Osteoblast (primary cell): ENCODE results near the gene CAMTA1. TPM values are rescaled to one million over a fixed set of nuclear protein-coding genes. Genes with fewer than 3 reads are reported as not detected.

Experiments used
- DNase-seq: peaks from one replicate; pipeline ENCODE4 v3.0.0; 2011; ENCODE audit warnings: low spot score, mixed read lengths; ENCODE audit not compliant: insufficient read length; ENCODE audit errors: missing footprints
- H2AFZ ChIP-seq: 2 replicates; pipeline ENCODE4 v1.6.0; 2011; ENCODE audit warnings: mild to moderate bottlenecking, low read length
- H3K27ac ChIP-seq: 2 replicates; pipeline ENCODE4 v1.5.1; 2011; ENCODE audit warnings: mild to moderate bottlenecking, low read depth, low read length, moderate library complexity
- H3K27me3 ChIP-seq: 2 replicates; pipeline ENCODE4 v1.6.0; 2012; ENCODE audit warnings: mild to moderate bottlenecking, control low read depth, inconsistent platforms, low read length, moderate library complexity; ENCODE audit not compliant: insufficient read depth
- H3K36me3 ChIP-seq: 2 replicates; pipeline ENCODE4 v1.5.1; 2011; ENCODE audit warnings: mild to moderate bottlenecking, low read length, control low read depth, moderate library complexity; ENCODE audit not compliant: insufficient read depth
- H3K4me1 ChIP-seq: 2 replicates; pipeline ENCODE4 v1.5.1; 2011; ENCODE audit warnings: mild to moderate bottlenecking, low read length, control low read depth, moderate library complexity; ENCODE audit not compliant: insufficient read depth
- H3K4me2 ChIP-seq: 2 replicates; pipeline ENCODE4 v1.6.0; 2011; ENCODE audit warnings: mild to moderate bottlenecking, low read length; ENCODE audit not compliant: insufficient read depth
- H3K4me3 ChIP-seq: fragments of 200-600 bp; sonication (generic); 3 replicates; pipeline ENCODE4 v1.5.1; 2012; ENCODE audit warnings: mild to moderate bottlenecking, low read length, inconsistent platforms; ENCODE audit not compliant: insufficient read depth
- H3K79me2 ChIP-seq: 2 replicates; pipeline ENCODE4 v1.6.0; 2012; ENCODE audit warnings: mild to moderate bottlenecking, low read length, control low read depth, inconsistent platforms; ENCODE audit not compliant: insufficient read depth
- H3K9me3 ChIP-seq: 2 replicates; pipeline ENCODE4 v1.5.1; 2011; ENCODE audit warnings: low read depth, low read length, control low read depth
- H4K20me1 ChIP-seq: 2 replicates; pipeline ENCODE4 v1.6.0; 2012; ENCODE audit warnings: mild to moderate bottlenecking, low read length, control low read depth; ENCODE audit not compliant: insufficient read depth
- total RNA-seq: library from RNA; depleted of rRNA; stranded (reverse); fragments of >200 nt; gene quantifications from 2 replicates; pipeline ENCODE4 v1.2.3, GENCODE V29; 2012
- TF ChIP-seq, protein P1 (sequence below): IDR thresholded peaks from 2 replicates; pipeline ENCODE4 v1.5.1; 2011; ENCODE audit warnings: mild to moderate bottlenecking, low read depth, low read length, moderate library complexity; ENCODE audit errors: extremely low read depth

CAMTA1 gene
- total RNA-seq, 1 donor, result 47.4 TPM

- Histone ChIP-seq H3K4me1 (no peaks in the 10 kb centered on the region), H3K9me3 (no peaks in the 10 kb centered on the region), H3K79me2 (no peaks in the 10 kb centered on the region), H3K4me3 (no peak overlapping the region), H2AFZ (no peak overlapping the region), H3K36me3 (no peaks in the 10 kb centered on the region), H3K27ac (no peak overlapping the region), H3K4me2 (no peak overlapping the region), H4K20me1 (no peaks in the 10 kb centered on the region), H3K27me3 (peaks cover 3% of the 10 kb centered on the region)
- TF ChIP-seq, protein P1, sequence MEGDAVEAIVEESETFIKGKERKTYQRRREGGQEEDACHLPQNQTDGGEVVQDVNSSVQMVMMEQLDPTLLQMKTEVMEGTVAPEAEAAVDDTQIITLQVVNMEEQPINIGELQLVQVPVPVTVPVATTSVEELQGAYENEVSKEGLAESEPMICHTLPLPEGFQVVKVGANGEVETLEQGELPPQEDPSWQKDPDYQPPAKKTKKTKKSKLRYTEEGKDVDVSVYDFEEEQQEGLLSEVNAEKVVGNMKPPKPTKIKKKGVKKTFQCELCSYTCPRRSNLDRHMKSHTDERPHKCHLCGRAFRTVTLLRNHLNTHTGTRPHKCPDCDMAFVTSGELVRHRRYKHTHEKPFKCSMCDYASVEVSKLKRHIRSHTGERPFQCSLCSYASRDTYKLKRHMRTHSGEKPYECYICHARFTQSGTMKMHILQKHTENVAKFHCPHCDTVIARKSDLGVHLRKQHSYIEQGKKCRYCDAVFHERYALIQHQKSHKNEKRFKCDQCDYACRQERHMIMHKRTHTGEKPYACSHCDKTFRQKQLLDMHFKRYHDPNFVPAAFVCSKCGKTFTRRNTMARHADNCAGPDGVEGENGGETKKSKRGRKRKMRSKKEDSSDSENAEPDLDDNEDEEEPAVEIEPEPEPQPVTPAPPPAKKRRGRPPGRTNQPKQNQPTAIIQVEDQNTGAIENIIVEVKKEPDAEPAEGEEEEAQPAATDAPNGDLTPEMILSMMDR, result no peak
- no peak for DNase-seq
These were observed 700.6 kb downstream of the CAMTA1 start for GRCh38 chr1:7485826-7486225.

GRCh38 chr1:7487766-7488474 is 702.7 kb downstream of the CAMTA1 start:
- Histone ChIP-seq H3K27ac (no peak overlapping the region), H3K9me3 (no peaks in the 10 kb centered on the region), H4K20me1 (no peaks in the 10 kb centered on the region), H2AFZ (no peak overlapping the region), H3K79me2 (no peaks in the 10 kb centered on the region), H3K27me3 (no peaks in the 10 kb centered on the region), H3K36me3 (no peaks in the 10 kb centered on the region), H3K4me3 (no peak overlapping the region), H3K4me2 (no peak overlapping the region), H3K4me1 (peaks cover 9% of the 10 kb centered on the region)
- TF ChIP-seq, protein P1, result no peak
- peak; percentile 17 for DNase-seq

DNA sequence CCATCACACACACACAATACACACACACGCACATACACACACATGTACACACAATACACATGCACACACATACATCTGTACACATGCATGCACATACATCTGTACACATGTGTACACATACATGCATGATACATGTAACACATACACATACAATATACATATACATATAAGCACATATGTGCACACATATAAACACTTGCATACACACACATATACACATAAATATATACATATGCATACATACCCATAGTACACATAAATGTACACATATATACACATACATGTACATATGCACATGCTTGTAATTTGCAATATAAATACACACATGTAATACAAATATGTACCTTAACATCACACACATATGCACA is 703.2 kb downstream of the CAMTA1 start:
- Histone ChIP-seq H3K27ac (no peak overlapping the region), H3K79me2 (no peaks in the 10 kb centered on the region), H3K4me2 (no peak overlapping the region), H3K36me3 (no peaks in the 10 kb centered on the region), H4K20me1 (no peaks in the 10 kb centered on the region), H3K4me3 (no peak overlapping the region), H3K27me3 (no peaks in the 10 kb centered on the region), H3K9me3 (no peaks in the 10 kb centered on the region), H3K4me1 (peaks cover 9% of the 10 kb centered on the region), H2AFZ (no peak overlapping the region)
- TF ChIP-seq, protein P1, result no peak
- DNase-seq, result peak; percentile 72

- DNase-seq, result peak; percentile 63
- Histone ChIP-seq H3K4me3 (no peak overlapping the region), H4K20me1 (no peaks in the 10 kb centered on the region), H3K4me2 (no peak overlapping the region), H3K9me3 (no peaks in the 10 kb centered on the region), H3K4me1 (peaks cover 9% of the 10 kb centered on the region), H3K27me3 (no peaks in the 10 kb centered on the region), H3K27ac (no peak overlapping the region), H2AFZ (no peak overlapping the region), H3K36me3 (no peaks in the 10 kb centered on the region), H3K79me2 (no peaks in the 10 kb centered on the region)
- TF ChIP-seq, protein P1, result no peak
These were observed 704.3 kb downstream of the CAMTA1 start for GRCh38 chr1:7489586-7489985.
